ENCODE measurements around the gene PLCB1. TPM values are rescaled to one million over a fixed set of nuclear protein-coding genes. Genes with fewer than 3 reads are reported as not detected.

PLCB1 gene
- polyA plus RNA-seq, 3 donors: 2.5 to 12.7 (median 3.6) TPM

Other genes with a start within 250 kb of the PLCB1 start
- gene HAO1, start 191.8 kb upstream of the PLCB1 start, polyA plus RNA-seq: not detected
- gene TMX4, start 112.5 kb upstream of the PLCB1 start, polyA plus RNA-seq: 10 to 100 TPM in 2 of 3 donors, 1 to 10 TPM in 1; 7.2 to 22.2 (median 12.4) TPM